Measurements from ENCODE around the gene MRTFB.
A peak's percentile ranks its signal among the peaks of the same experiment; 100 is the strongest.

Gene MRTFB

DNA sequence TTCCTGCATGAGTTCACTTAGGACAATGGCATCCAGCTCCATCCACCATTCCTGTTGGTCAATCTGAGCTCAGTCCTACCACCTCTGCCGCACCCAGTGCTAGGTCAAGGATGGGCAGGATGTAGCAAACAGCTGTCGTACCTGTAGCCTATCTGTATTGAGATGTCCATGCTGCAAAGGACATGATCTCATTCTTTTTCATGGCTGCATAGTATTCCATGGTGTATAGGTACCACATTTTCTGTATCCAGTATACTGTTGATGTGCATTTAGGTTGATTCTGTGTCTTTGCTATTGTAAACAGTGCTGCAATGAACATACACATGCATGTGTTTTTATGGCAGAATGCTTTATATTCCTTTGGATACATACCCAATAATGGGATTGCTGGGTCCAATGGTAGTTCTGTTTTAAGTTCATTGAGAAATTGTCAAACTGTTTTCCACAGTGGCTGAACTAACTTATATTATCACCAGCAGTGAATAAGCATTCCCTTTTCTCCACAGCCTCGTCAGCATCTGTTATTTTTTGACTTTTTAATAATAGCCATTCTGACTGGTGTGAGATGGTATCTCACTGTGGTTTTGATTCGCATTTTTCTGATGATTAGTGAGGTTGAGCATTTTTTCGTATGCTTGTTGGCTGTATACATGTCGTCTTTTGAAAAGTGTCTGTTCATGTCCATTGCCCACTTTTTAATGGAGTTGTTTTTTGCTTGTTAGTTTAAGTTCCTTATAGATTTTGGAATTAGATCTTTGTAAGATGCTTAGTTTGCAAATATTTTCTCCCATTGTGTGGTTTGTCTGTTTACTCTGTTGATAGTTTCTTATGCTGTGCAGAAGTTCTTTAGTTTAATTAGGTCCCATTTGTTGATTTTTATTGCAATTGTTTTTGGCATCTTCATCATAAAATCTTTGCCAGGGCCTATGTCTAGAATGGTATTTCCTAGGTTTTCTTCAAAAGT lies 7.2 kb upstream of the MRTFB start:
- Histone ChIP-seq H3K4me1 (no peaks in the 10 kb centered on the region), H3K4me2 (no peak overlapping the region), H3K27me3 (no peaks in the 10 kb centered on the region), H3K27ac (no peak overlapping the region), H3K9me3 (peaks cover 5% of the 10 kb centered on the region), H4K20me1 (no peaks in the 10 kb centered on the region), H3K4me3 (no peak overlapping the region), H3K9ac (no peak overlapping the region), H3K36me3 (no peaks in the 10 kb centered on the region)
- no peak for TF ChIP-seq Cebpa-rat (IDR thresholded peaks at IDR 0.05)

DNA sequence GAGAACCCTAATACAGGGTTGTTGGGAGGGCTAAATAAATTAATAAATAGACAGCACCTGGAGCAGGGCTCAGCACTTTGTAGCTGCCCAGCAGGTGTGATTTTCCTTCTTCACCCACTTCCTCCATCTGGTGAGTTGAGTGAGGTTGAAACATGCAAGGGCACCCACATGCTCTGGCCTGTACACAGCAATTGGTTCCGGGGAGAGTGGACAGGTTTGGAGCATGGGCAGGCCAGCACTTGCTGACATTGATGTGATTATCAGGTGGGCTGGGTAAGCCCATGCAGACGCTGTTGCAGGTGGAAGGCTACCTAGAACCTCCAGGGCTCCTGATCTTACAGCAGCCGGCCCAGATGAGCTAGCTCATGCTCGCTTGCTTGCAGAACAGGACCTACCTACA lies 1.3 kb upstream of the MRTFB start:
- Histone ChIP-seq H3K27ac (no peak overlapping the region), H4K20me1 (no peaks in the 10 kb centered on the region), H3K9ac (no peak overlapping the region), H3K9me3 (no peaks in the 10 kb centered on the region), H3K4me1 (peaks cover 12% of the 10 kb centered on the region), H3K4me2 (no peak overlapping the region), H3K27me3 (no peaks in the 10 kb centered on the region), H3K4me3 (no peak overlapping the region), H3K36me3 (no peaks in the 10 kb centered on the region)
- TF ChIP-seq Cebpa-rat (IDR thresholded peaks at IDR 0.05) = no peak

DNA sequence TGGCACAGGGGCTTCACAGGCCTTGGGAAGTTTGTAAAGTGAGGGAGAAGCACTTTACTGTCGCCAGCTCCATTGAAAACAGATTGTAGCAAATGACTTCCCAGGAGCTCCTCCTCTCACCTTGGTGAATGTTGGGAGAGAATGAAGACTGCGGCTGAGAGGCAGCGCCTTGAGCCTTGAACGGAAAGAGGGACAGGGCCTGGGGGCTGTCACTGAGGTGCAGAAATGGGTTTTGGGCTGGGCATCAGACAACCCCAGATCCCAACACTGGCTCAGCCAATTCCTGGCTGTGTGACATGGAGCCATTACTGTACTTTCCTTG lies 603 bp upstream of the MRTFB start:
- H3K36me3 ChIP-seq = peaks cover 6% of the 10 kb centered on the region
- peaks cover 12% of the 10 kb centered on the region for H3K4me1 ChIP-seq
- H3K27ac ChIP-seq = peak overlapping the region; percentile 95; the same call in 1 of the 2 replicates
- peak overlapping the region; percentile 96 for H3K9ac ChIP-seq
- H3K4me2 ChIP-seq = peak overlapping the region; percentile 85
- H3K27me3 ChIP-seq = no peaks in the 10 kb centered on the region
- TF ChIP-seq Cebpa-rat (IDR thresholded peaks at IDR 0.05) = no peak
- H4K20me1 ChIP-seq = peaks cover 6% of the 10 kb centered on the region; the same call in 1 of the 2 replicates
- no peaks in the 10 kb centered on the region for H3K9me3 ChIP-seq
- H3K4me3 ChIP-seq = peak overlapping the region; percentile 98

DNA sequence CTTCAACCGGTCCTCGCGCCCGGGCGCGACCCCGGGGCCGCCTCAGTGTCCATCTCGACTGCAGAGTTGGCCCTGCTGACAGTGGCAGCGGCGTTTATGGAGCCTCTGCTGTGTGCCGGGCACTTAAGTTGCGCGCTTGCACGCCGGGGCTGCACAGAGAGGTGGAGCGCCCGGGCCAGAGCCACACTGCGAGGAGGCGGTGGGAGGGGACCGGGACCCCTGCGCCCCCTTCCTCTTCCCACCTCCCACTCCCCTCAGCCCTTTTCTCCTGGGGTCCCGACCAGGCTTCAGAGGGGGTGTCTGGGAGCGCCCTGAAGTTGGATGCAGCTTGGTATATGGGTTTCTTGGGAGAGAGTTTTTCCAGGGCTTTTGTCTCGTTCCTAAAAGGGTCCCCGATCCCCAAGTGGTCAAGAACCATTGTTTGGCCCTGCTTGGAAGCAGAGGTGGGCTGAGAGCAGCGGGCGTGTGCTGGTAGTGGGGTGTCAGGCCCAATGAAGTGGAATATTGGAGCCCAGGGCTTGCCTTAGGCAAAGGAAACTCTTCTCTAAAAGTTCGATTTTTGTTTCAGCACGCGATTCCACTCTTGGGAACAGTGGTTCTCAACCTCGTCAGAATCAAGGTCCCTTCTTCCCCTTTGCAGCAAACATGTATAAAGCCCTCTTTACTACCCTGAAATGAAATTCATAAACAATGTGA lies 605 bp downstream of the MRTFB start:
- no peaks in the 10 kb centered on the region for H3K27me3 ChIP-seq
- peaks cover 12% of the 10 kb centered on the region for H3K36me3 ChIP-seq
- H3K4me2 ChIP-seq = peak overlapping the region; percentile 95
- no peak for TF ChIP-seq Cebpa-rat (IDR thresholded peaks at IDR 0.05)
- peaks cover 14% of the 10 kb centered on the region; the same call in 1 of the 2 replicates for H4K20me1 ChIP-seq
- peak overlapping the region; percentile 96 for H3K9ac ChIP-seq
- H3K4me1 ChIP-seq = peaks cover 12% of the 10 kb centered on the region
- H3K4me3 ChIP-seq = peak overlapping the region; percentile 98
- no peaks in the 10 kb centered on the region for H3K9me3 ChIP-seq
- H3K27ac ChIP-seq = peak overlapping the region; percentile 95

DNA sequence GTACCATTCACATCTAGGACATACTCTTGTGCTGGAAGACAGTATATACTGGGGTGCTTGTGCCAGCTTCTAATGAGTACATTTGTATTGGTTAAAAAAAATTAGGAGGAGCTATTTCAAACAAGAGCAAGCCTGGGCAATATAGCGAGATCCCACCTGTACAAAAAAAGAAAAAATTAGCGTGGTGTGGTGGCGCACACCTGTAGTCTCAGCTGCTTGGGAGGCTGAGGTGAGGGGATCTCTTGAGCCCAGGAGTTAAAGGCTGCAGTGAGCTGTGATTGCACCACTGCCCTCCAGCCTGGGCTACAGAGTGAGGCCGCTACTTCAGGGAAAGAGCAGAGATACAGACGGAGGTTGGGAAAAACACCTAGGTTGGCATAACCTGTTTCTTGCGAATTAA lies 1.2 kb downstream of the MRTFB start:
- peak overlapping the region; percentile 98; the same call in 1 of the 2 replicates for H3K4me3 ChIP-seq
- H3K4me2 ChIP-seq = peak overlapping the region; percentile 95
- TF ChIP-seq Cebpa-rat (IDR thresholded peaks at IDR 0.05) = no peak
- peaks cover 12% of the 10 kb centered on the region for H3K36me3 ChIP-seq
- H3K9me3 ChIP-seq = no peaks in the 10 kb centered on the region
- no peaks in the 10 kb centered on the region for H3K27me3 ChIP-seq
- H3K9ac ChIP-seq = peak overlapping the region; percentile 96; the same call in 1 of the 2 replicates
- H4K20me1 ChIP-seq = peaks cover 19% of the 10 kb centered on the region; the same call in 1 of the 2 replicates
- H3K4me1 ChIP-seq = peaks cover 12% of the 10 kb centered on the region
- no peak overlapping the region for H3K27ac ChIP-seq

DNA sequence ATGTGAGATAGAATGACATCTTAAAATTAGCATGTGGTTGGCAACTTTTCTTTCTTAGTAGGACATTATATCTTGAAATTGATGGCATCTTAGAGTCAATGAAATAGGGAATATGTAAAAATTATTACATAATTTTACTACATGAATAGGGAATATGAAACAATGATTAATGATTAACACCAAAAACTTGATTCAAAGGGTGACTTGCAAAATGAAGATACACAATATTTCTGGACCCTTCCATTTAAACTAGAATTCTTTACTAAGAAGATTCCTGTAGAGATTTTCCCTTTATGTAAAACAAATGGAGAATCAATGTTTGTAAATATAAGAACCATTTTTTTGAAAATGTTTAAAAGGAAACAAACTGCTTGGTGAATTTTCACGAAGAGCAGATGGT lies 3.4 kb downstream of the MRTFB start:
- peaks cover 12% of the 10 kb centered on the region for H3K4me1 ChIP-seq
- H3K27me3 ChIP-seq = no peaks in the 10 kb centered on the region
- H3K9me3 ChIP-seq = no peaks in the 10 kb centered on the region
- no peak overlapping the region for H3K9ac ChIP-seq
- no peak for TF ChIP-seq Cebpa-rat (IDR thresholded peaks at IDR 0.05)
- peaks cover 22% of the 10 kb centered on the region for H3K36me3 ChIP-seq
- no peak overlapping the region for H3K27ac ChIP-seq
- H4K20me1 ChIP-seq = peaks cover 31% of the 10 kb centered on the region; the same call in 1 of the 2 replicates
- H3K4me2 ChIP-seq = no peak overlapping the region
- H3K4me3 ChIP-seq = no peak overlapping the region

DNA sequence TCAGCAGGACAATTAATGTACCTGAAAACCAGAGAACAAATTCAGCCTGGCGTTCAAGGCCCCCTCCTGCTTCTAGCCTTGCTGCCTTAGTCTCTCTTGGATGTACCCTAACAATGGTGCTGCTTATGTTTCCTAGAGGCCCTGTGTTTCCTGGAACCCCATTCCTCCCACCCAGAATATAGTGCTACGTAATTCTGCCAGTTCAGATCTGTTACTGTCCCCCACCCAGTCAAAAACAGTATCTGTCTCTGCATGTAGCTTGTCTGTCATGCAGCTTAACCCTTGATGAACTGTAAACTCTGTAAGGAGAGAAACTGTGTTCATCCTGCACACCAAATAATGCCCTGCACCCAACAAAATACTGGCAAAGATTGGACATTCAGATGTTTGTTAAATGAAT lies 6.8 kb downstream of the MRTFB start:
- no peaks in the 10 kb centered on the region for H3K4me1 ChIP-seq
- H3K27me3 ChIP-seq = no peaks in the 10 kb centered on the region
- H3K9ac ChIP-seq = no peak overlapping the region
- H4K20me1 ChIP-seq = peaks cover 31% of the 10 kb centered on the region; the same call in 1 of the 2 replicates
- peaks cover 50% of the 10 kb centered on the region for H3K36me3 ChIP-seq
- H3K4me3 ChIP-seq = no peak overlapping the region
- H3K27ac ChIP-seq = no peak overlapping the region
- no peaks in the 10 kb centered on the region for H3K9me3 ChIP-seq
- no peak overlapping the region for H3K4me2 ChIP-seq
- no peak for TF ChIP-seq Cebpa-rat (IDR thresholded peaks at IDR 0.05)

DNA sequence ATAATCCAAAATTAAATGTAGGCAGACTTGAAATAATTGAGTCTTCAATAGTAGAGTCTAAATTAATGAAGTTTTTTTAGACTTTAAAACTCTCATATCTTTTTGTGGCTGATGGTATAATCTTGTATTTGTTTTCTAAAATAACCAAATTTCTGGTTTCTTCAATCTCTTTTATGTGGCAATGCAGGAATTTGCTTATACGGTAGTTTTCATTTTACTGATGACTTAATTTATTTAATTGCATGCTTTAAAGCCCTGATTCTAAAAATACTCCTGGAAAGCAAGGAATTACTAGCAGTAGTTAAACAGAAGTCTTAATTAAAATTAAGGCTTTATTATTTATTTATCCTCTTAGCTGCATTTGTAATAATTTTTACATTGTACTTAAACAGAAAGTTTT lies 15.4 kb downstream of the MRTFB start:
- no peak overlapping the region for H3K27ac ChIP-seq
- H3K4me1 ChIP-seq = peaks cover 15% of the 10 kb centered on the region
- no peak for TF ChIP-seq Cebpa-rat (IDR thresholded peaks at IDR 0.05)

DNA sequence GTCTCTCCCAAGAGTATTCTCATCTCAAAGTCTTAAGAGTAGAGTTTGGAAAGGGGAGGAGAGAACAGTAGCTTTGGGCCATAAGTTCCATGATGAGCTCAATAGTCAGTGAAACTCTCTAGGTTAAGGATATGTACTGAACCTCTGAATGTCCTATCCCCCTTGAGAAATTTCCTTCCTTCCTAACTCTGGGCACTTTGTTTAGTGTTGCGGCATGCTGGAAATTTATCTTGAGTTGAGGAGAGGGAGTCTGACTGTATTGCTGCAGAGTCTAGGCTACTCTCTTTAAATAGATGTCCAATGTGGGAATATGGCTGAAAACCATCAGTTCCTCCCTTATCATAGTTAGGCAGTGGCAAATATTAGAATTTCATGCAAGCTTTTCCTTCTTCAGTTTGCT lies 16.1 kb downstream of the MRTFB start:
- H3K27ac ChIP-seq = no peak overlapping the region
- H4K20me1 ChIP-seq = peaks cover 16% of the 10 kb centered on the region; the same call in 1 of the 2 replicates
- no peak overlapping the region for H3K9ac ChIP-seq
- H3K4me1 ChIP-seq = peaks cover 15% of the 10 kb centered on the region
- peaks cover 23% of the 10 kb centered on the region for H3K36me3 ChIP-seq
- no peak overlapping the region for H3K4me3 ChIP-seq
- no peak overlapping the region for H3K4me2 ChIP-seq
- no peaks in the 10 kb centered on the region for H3K27me3 ChIP-seq
- TF ChIP-seq Cebpa-rat (IDR thresholded peaks at IDR 0.05) = no peak
- H3K9me3 ChIP-seq = no peaks in the 10 kb centered on the region

More for the DNA sequence above, 15.4 kb downstream of the MRTFB start:
- Histone ChIP-seq H4K20me1 (peaks cover 16% of the 10 kb centered on the region; the same call in 1 of the 2 replicates), H3K36me3 (peaks cover 30% of the 10 kb centered on the region), H3K4me2 (no peak overlapping the region), H3K9ac (no peak overlapping the region), H3K27me3 (no peaks in the 10 kb centered on the region), H3K4me3 (no peak overlapping the region), H3K9me3 (no peaks in the 10 kb centered on the region)

Measured in BLaER1 (cell line).